Mucosa of rectum (tissue), 2 donors: Measurements from ENCODE around the gene CBLN3.

ENCODE experiments used
- H3K27ac ChIP-seq, 2 donors: one replicate each; pipeline ENCODE4 v1.7.0; 2013; ENCODE audit warnings: inconsistent platforms in 2 of 2, low read depth in 2 of 2, low read length in 2 of 2
- H3K27me3 ChIP-seq, 2 donors: one replicate each; pipeline ENCODE4 v1.7.0; 2013; ENCODE audit warnings: low read length in 2 of 2; ENCODE audit not compliant: control insufficient read depth in 2 of 2, insufficient read depth in 2 of 2
- H3K36me3 ChIP-seq, 2 donors: one replicate each; pipeline ENCODE4 v1.7.0; 2013; ENCODE audit warnings: low read length in 2 of 2; ENCODE audit not compliant: control insufficient read depth in 2 of 2, insufficient read depth in 2 of 2
- H3K4me1 ChIP-seq, 2 donors: one replicate each; pipeline ENCODE4 v1.7.0; 2013; ENCODE audit warnings: low read length in 2 of 2, mild to moderate bottlenecking in 1 of 2; ENCODE audit not compliant: control insufficient read depth in 2 of 2, insufficient read depth in 2 of 2
- H3K4me3 ChIP-seq, 2 donors: one replicate each; pipeline ENCODE4 v1.7.0; 2013; ENCODE audit warnings: low read length in 2 of 2
- H3K9ac ChIP-seq, 2 donors: one replicate each; pipeline ENCODE4 v1.7.0; 2013; ENCODE audit warnings: low read length in 2 of 2, low read depth in 1 of 2, mild to moderate bottlenecking in 1 of 2
- H3K9me3 ChIP-seq, 2 donors: one replicate each; pipeline ENCODE4 v1.7.0; 2013; ENCODE audit warnings: low read length in 2 of 2; ENCODE audit not compliant: control insufficient read depth in 2 of 2
- donor health status: healthy.
- donor health status: Normal muscosa, but diverticular disease.

The CBLN3 gene

DNA sequence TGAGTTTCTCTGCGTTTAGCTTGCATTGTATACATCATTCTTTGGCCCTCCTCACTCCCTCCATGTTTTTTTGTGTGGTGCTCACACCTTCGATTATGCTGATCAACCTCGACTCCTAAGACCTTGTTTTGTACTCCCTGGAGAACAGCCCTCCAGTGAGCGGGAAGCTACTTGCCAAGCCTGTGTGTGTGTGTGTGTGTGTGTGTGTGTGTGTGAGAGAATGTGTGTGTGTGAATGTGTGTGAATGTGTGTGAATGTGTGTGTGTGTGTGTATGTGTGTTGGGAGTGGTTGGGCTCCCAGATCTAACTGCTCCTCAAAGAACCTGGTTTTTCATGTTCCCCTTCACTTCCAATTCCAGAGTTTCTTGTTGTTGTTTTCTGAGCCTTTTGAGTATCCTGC, 24.7 kb downstream of the CBLN3 start:
- H3K9me3 ChIP-seq, result no peaks in the 10 kb centered on the region
- H3K4me1 ChIP-seq, result peaks cover 4 to 8% of the 10 kb centered on the region in 2 donors
- H3K4me3 ChIP-seq, result no peak overlapping the region
- H3K27me3 ChIP-seq, result no peaks in the 10 kb centered on the region
- H3K9ac ChIP-seq, result no peak overlapping the region
- peaks cover 0 to 11% of the 10 kb centered on the region in 2 donors for H3K36me3 ChIP-seq
- H3K27ac ChIP-seq, result no peak overlapping the region

DNA sequence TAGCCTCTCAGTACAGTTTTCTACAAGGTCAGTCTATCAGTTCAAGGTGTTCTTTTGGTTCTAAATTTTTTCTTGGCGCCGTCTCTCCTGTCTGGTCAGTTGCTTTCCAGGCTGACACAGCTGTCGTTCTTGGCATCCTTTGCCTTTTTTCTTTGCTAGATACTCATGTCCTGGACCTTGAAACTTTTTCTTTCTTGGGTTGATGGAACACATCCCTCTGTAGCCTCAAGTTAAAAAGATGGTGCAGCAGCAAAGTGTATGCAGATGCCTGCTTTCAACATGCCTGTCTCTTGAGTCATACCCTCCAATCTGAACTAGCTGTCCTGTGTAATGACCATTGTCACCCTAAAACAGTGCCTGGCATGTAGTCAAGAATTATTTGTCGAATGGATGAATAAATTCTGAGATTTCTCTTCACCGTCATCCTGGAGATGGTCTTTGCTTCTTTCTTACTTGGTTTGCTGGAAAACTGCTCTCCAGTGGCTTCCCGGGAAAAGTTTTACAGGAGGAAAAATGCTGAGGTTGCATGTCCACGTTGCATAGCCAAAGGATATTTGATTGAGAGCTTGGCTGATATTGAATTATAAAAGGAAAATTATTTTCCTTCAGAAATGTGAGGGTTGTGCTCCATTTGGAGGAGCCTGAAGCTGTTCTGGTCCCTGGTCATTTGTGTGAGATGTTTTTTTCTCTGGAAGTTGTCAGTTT, 26.0 kb downstream of the CBLN3 start:
- Histone ChIP-seq H3K36me3 (peaks cover 0 to 5% of the 10 kb centered on the region in 2 donors), H3K27me3 (no peaks in the 10 kb centered on the region), H3K4me1 (peaks cover 11 to 16% of the 10 kb centered on the region in 2 donors), H3K9me3 (no peaks in the 10 kb centered on the region), H3K27ac (no peak overlapping the region), H3K9ac (no peak overlapping the region), H3K4me3 (no peak overlapping the region)

- Histone ChIP-seq H3K9me3 (no peaks in the 10 kb centered on the region), H3K36me3 (no peaks in the 10 kb centered on the region), H3K4me3 (no peak overlapping the region), H3K9ac (no peak overlapping the region), H3K27me3 (no peaks in the 10 kb centered on the region), H3K27ac (no peak overlapping the region), H3K4me1 (peaks cover 16 to 20% of the 10 kb centered on the region in 2 donors)
Observed at GRCh38 chr14:24401810-24402702, 27.4 kb downstream of the CBLN3 start.

GRCh38 chr14:24399999-24400718, 29.3 kb downstream of the CBLN3 start:
- Histone ChIP-seq H3K27me3 (no peaks in the 10 kb centered on the region), H3K4me1 (peaks cover 16 to 20% of the 10 kb centered on the region in 2 donors), H3K9me3 (no peaks in the 10 kb centered on the region), H3K9ac (peak overlapping the region in 1 of 2 donors; percentile 63), H3K27ac (peak overlapping the region in 1 of 2 donors; percentile 63), H3K36me3 (no peaks in the 10 kb centered on the region), H3K4me3 (peak overlapping the region; percentile 57 to 76)

DNA sequence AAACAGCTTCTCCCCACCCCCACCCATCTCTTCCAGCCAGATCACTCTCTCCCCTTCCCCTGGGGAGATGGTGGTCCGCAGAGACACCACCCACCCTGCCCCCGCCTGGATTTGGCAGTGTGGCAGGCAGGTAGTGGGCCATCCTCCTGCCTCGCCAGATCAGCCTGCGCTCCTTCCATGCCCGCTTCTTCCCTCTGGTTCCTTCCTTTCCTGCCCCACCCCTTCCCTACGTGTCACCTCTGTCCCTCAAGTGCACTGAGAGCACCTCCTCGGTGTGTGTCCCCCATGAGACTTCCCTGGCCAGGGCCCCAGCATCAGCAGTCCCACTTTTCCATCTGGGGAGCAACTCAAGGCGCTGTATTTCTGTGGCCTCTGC, 30.0 kb downstream of the CBLN3 start:
- H3K4me1 ChIP-seq, result peaks cover 16 to 20% of the 10 kb centered on the region in 2 donors
- H3K9me3 ChIP-seq, result no peaks in the 10 kb centered on the region
- peak overlapping the region; percentile 57 to 76 for H3K4me3 ChIP-seq
- H3K27ac ChIP-seq, result peak overlapping the region; percentile 35 to 63
- H3K9ac ChIP-seq, result peak overlapping the region; percentile 63 to 74
- H3K36me3 ChIP-seq, result no peaks in the 10 kb centered on the region
- H3K27me3 ChIP-seq, result no peaks in the 10 kb centered on the region

DNA sequence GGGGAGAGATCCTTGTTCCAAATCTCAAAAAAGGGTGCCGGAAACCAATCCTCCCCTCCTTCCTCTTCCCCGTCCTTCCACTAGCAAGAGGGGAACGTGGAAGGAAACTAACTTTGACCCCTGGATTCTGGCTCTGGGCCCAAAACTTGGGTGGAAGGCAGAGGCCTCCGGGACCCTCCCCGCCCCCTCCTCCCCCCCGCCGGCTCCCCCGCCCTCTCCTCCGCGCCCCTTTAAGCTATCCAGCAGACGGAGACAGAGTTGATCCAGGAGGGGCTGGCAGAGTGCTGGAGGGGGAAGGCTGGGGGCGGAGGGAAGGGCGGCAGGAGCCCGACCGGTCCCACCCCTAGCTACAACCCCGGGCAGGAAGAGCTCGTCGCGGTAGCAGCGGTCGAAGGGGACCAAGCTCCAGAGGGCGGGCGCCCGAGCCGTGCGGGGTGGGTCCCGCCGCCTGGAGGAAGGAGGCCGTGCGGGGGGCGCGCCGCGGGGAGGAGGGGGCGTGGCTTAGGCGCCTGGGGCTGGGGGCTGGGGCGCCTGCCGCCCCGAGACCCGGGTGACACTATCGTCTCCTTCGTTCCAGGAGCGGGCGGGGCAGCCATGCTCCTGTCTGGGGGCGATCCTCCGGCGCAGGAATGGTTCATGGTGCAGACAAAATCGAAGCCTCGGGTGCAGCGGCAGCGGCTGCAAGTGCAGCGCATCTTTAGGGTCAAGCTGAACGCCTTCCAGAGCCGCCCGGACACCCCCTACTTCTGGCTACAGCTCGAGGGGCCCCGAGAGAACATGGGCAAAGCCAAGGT, 30.6 kb downstream of the CBLN3 start, which contains the start of gene NYNRIN:
NYNRIN (plus strand) TSS at position 351 of the 794 bp plus-strand sequence; CDS start at position 595, 244 bp downstream.
- H3K9ac ChIP-seq, result peak within 1 kb of the TSS; percentile 63 to 74
- peak within 1 kb of the TSS; percentile 57 to 76 for H3K4me3 ChIP-seq
- no peaks in the 10 kb centered on the region for H3K9me3 ChIP-seq
- H3K27me3 ChIP-seq, result no peaks in the 10 kb centered on the region
- no peaks in the 10 kb centered on the region for H3K36me3 ChIP-seq
- H3K27ac ChIP-seq, result peak within 1 kb of the TSS; percentile 35 to 63
- peaks cover 16 to 20% of the 10 kb centered on the region in 2 donors for H3K4me1 ChIP-seq

DNA sequence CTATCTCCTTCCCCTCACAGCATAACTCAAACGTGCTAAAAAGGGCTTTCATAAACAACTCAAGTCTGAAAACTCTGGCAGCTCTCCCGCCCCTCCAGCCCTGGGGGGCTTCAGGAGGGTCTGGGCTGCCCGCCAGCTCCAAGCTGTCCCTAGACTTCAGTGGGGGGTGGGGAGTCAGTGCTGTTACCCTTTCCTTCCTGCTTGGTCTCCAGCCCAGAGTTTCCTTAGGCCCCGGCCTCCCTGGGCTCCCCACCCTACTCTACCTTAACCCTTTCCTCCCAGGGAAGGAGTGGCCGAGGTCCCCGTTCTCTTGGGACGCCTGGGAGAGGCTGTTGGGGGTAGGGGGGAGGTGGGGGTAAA, 31.2 kb downstream of the CBLN3 start:
- H3K27me3 ChIP-seq, result no peaks in the 10 kb centered on the region
- no peaks in the 10 kb centered on the region for H3K9me3 ChIP-seq
- peaks cover 16 to 20% of the 10 kb centered on the region in 2 donors for H3K4me1 ChIP-seq
- peak overlapping the region; percentile 19 to 45 for H3K27ac ChIP-seq
- peak overlapping the region in 1 of 2 donors; percentile 38 for H3K9ac ChIP-seq
- peak overlapping the region; percentile 44 to 57 for H3K4me3 ChIP-seq
- no peaks in the 10 kb centered on the region for H3K36me3 ChIP-seq

- Histone ChIP-seq H3K36me3 (no peaks in the 10 kb centered on the region), H3K9me3 (no peaks in the 10 kb centered on the region), H3K9ac (peak overlapping the region in 1 of 2 donors; percentile 38), H3K4me1 (peaks cover 18 to 22% of the 10 kb centered on the region in 2 donors), H3K4me3 (peak overlapping the region; percentile 44 to 57), H3K27me3 (no peaks in the 10 kb centered on the region), H3K27ac (peak overlapping the region; percentile 19 to 45)
Observed at GRCh38 chr14:24397639-24398292, 31.7 kb downstream of the CBLN3 start.
